HG03571 (cell line): ENCODE data around the gene CCDC126.
A peak's percentile ranks its signal among the peaks of the same experiment; 100 is the strongest.
"Not testable (repeated sequence)": the region's sequence is repeated elsewhere in the genome, so short reads cannot be mapped to it uniquely, and the experiment has no call there.

Experiments
- ATAC-seq: cut with Tn5 transposase; IDR thresholded peaks from one replicate; pipeline ENCODE4 v1.9.1; 2021; ENCODE audit not compliant: unreplicated experiment

CCDC126 gene, protein sequence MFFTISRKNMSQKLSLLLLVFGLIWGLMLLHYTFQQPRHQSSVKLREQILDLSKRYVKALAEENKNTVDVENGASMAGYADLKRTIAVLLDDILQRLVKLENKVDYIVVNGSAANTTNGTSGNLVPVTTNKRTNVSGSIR

DNA sequence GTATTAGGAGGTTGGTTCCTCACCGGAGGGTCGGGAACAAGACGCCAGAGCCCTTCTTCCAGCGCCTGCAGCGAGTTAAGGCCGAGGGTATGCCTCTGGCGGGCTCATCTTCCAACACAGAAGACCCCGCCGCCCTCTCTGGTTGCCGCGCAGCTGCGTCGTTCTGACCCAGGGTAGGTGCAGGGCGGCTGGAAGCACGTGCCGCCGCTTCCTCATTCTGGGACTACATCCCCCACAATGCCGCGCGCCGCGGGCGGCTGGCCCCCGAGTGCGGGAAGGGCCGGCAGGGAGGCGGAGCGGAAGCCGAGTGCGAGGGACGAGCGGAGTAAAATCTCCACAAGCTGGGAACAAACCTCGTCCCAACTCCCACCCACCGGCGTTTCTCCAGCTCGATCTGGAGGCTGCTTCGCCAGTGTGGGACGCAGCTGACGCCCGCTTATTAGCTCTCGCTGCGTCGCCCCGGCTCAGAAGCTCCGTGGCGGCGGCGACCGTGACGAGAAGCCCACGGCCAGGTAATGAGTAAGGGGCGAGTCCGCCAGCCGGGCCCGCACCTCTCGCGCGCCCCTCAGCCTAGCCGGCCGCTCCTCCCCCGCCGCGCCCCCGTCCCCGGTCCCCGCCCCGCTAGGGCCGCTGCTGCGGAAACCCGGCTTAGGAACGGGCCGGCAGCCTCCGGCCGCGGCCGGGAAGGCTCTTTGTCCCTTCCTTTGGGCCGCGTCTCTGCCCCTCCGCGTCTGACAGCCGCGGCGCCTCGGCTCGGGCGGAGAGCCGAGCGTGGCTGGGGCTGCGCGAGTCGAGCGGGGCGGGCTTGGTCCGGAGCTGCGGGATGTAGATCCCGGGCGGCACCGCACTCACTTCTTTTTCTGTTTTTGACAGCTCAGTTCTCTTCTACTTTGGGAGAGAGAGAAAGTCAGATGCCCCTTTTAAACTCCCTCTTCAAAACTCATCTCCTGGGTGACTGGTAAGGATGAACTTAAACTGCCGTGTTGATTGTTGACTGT is at the start of gene CCDC126:
Gene CCDC126, plus strand, starts transcription at position 289 of the 998 bp plus-strand sequence. CDS start 13,934 bp downstream, outside the sequence.
- peak; percentile 57 for ATAC-seq

DNA sequence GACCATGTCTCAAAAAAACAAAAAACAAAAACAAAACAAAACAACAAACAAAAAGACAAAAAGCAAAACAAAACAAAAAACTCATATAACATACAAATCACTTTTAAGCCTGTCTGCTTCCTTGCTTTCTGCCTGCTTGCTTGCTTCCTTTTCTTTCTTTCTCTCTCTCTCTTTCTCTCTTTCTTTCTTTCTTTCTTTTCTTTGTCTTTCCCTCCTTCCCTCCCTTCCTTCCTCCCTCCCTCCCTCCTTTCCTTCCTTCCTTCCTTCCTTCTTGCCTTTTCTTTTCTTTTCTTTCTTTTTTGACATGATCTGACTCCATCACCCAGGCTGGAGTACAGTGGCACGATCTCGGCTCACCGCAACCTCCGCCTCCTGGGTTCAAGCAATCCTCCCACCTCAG is 49.5 kb upstream of the CCDC126 start:
- ATAC-seq, result no peak

DNA sequence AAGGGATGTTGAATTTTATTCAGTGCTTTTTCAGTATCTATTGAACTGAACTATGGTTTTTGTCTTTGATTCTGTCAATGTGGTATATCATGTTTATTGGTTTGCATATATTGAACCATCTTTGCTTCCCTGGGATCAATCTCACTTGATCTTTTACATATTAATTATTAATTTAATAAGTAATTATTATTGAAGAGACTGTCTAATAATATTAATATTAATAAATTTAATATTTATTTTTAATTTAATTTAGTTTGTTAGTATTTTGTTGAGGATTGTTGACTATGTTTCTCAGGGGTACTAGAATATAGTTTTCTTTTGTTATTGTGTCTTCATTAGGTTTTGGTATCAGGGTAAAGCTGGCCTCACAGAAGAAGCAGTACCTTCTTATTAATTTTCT is 38.9 kb upstream of the CCDC126 start:
- ATAC-seq, result no peak

DNA sequence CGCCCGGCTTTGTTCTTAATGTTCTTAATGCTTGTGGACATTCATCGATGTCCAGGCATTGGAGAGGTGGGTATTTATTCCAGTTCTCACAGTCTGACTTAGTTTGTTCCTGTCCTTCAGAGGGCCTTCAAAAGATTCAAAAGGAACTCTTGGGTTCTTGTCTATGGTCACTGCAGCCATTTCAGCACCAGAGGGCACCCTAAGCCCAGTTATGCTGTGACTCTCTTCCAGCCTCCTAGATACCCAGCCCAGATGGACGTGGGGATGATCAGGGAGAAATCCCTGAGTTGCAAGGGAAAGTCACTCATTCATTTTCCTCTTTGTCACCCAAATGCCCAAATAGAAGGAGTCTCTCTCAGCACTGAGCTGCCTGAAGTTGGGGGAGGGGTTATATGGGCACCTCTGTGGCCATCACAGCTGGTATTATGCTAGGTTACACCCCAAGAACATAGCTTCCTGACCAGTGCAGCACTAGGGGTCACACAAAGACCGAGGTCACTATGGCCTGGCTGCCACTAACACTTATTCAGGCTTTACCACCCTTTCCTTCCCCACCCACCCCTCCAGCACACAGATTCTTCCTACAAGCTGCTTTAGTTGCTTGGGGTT is 26.5 kb upstream of the CCDC126 start:
- peak; percentile 71 for ATAC-seq

DNA sequence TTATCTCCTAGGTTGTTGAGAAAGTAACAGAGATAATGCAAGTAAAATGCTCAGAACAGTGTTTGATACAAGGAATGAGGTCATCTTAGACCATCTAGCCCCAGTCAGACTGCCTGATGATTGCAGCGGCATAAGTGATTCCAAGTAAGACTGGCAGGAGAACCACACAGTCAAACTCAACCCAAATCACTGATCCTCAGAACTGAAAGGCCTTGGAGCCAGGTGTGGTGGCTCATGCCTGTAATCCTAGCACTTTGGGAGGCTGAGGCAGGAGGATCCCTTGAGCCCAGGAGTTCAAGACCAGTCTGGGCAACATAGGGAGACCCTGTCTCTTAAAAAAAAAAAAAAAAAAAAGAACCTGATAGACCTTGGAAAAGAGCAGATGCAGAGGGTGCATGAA is 15.2 kb upstream of the CCDC126 start:
- not testable (repeated sequence) for ATAC-seq

DNA sequence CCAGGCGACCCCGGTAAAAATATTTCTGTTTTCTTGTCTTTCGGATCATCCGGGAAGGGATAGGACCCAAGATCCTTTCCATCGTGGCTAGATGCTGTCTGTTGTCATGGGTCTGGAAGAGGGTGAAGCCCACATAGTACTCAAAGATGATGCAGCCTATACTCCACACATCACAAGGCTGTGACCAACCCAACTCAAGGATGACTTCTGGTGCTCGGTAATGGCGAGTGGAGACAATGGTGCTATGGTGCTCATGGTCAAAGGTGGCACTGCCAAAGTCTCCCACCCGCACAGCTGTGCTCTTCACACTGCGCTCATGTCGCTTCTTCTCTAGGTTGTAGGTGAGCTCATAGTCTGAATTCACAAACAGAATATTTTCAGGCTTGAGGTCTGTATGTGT is 11.9 kb upstream of the CCDC126 start:
- ATAC-seq, result not testable (repeated sequence)

DNA sequence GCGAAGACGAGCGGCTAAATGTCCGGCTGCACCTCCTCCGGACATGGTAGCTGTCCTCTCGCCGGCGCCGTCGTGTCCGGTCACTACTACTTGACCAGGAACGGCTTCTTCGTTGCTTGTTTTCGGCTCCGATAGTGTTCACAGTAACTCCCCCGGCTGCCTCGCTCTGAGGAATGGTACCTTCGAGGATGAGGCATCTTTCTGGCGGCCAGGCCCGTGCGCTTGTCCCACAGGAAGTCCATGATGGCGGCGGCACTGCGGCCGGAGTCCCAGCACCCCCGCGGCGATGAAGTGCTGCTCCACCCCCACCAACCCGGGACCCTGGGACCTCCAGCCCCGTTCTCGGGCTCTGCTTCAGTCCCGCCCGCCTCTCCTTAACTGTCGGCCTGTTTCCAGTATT is 11.0 kb upstream of the CCDC126 start:
- no peak for ATAC-seq

DNA sequence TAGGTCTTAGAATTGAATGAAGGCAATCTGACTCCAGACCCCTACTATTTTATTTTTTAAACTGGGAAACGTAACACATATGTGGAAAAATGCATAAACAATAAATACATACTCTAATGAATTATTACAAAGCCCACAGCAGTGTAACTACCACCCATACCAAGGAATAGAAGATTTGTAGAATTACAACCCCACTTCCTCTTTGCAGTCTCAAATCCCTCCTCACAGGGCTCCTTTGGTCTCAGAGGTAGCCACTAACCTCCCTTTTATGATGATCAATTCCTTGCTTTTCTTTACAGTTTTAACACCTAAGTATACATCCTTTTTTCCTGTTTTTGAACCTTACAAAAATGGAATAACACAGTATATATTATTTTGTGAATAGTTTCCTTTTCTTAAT is 6.7 kb upstream of the CCDC126 start:
- no peak for ATAC-seq

DNA sequence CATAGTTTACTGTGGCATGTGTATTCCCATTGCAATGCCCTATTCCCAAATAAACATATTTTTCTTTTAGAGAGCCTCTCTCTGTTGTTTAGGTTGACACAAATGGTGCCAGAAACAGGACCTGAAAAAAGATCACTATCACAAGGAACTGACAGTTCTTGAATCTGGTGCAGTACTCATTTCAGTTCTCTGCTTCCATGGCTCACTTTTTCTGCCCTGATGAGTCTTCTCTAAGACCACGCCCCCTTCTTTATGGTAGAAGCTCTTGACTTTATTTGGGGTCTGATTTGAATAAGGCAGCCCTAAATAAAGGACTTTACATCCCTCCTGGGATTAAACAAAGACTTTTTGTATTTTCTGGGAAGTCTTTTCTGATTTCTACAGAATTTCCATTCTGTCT is 3.5 kb upstream of the CCDC126 start:
- ATAC-seq, result no peak

DNA sequence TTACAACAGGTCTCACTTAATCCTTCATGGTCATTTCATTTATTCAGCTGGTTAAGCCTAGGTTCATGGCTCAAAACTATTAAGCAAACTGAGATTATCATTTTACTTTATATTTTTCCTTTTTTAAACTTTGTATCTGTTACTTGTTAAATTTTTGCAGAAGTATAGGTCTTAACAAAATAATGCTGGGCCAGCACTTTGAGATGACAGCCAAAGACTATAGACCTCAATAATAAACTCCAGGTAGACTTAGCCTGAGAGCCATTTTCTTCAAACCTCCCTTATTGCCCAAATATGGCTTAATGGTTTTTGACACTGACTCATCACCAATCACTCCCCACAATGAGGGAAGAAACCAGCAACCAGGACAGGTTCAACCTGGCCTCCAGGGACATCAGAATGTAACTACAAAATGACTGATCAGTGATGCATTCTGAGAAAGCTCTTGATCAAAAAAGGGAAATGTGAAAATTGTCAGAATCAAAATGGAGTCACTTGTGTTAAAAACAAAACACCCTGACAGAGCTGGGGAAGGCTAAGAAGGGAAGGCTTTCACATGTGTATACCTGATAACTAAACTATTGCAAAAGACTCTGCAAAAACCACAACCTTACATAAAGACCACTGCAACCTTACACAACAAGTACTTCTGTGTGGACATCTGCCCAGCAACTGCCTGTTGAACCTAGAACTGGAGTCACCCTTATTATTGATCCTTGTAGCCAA is 2.1 kb upstream of the CCDC126 start:
- ATAC-seq, result peak; percentile 71

DNA sequence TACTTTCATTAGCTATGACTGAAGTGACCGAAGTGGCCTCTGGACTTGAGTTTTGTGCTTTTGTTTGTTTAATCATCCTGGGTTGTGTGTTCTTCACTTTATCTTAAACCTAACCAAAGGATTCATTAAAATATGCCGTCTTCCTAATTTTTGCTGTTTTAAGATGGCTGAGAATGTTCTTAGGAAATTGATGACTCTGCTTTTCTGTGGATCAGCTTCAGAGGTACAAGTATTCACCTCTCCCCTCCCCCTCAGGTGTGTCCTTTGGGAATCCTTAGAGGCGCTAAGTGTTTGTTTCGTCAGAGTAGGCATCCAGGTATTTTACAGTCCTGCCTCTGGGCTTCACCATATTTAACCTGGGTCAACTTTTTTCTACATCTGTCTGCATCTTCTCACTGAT is 1.1 kb downstream of the CCDC126 start:
- ATAC-seq, result no peak

DNA sequence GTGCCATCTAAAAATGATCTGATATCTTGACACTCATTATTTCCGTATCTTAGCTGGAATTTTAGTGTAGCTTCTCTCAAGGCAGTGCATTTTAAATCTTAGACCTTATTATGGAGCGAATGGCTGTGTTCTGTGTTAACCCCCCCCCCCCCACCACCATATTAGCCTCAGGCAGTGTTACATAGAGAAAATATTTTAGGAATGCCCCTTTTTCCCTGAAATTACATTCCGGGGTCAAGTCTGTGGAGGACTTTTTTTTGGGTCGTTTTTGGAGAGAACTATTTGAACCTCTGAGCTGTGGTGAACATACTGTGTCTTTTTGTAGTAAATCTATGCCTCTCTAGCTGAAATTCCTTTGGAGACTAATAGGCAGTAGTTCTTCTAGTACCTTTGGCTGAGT is 3.1 kb downstream of the CCDC126 start:
- no peak for ATAC-seq

DNA sequence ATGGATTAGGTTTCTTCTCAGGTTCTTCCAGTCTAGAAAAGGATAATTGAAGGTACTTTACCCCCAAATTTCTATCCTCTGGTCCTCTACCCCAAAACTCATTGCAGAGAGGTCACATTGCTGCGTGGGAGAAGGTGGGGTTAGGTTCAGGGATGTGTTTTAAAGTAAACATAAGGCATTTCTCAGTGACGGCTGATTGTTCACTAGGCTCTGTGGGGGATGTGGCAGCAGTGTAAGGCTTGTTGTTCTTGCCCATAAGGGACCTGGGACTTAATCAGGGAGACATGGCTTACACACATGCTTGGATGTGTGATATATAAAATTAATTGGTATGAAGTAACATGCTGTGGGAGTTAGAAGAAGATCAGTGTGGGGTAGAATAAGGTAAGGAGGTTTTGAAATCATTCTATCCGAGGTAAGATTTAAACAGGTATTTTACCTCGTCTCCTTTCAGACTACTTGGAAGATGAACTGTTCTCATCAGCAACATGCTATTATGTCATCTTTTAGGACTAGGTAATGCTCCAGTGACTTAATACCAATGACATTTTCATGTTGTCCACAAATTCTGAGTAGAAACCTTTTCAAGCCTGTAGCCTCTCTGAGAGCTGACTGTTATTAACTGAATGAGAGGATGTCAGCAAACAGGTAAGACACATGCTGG is 6.6 kb downstream of the CCDC126 start:
- no peak for ATAC-seq

DNA sequence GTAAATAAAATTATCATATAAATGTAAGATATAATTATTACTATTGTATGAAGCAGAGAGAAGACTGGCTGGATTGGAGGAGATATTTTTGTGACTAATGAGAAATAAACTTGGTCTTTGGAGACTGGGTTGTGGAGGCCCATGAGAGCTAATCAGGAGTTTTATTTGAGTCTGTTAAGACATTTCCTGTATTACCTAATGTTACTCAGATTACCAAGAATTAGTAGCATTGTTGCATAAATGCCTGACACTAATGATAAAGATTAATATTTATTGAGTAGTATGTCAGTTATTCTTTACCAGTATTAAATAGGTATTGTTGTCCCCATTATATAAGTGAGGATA is 7.1 kb downstream of the CCDC126 start:
- ATAC-seq, result no peak

DNA sequence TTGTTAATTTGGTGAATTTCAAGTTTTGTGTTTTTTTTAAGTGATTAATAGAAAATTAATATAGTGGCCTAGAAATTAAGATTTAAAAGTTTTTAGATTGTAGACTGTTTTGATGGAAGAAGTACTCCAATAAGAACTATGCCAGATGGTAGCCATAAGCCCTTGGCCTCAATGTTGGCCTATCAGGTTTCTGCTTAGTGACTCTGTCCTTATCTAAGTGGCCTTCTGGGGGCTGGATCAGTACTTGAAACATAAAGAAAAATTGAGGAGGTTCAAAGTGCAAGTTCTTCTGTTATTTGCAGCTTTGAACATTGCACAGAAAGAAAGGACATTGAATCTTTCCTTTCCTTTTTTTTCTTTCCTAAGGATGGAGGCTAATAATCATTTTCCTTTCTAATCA is 9.9 kb downstream of the CCDC126 start:
- ATAC-seq, result no peak

DNA sequence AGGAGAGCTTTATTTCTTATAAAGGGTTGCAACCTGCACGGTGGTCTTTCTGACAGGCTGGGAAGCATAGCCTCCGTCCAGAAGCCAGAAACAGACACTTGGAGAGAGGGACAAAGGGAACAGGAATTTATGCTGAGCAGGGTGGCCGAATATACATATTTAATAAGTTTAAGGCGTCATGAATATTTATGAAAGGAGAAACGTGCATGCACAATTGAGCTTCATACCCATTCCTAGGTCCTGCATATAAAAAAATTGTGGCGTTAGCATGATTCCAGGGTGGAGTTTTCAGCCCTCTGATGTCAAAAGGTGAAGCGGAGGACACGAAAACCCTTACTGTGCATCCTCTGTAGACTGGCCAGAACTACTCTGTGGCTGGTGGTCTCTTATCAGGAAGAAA is 10.7 kb downstream of the CCDC126 start:
- no peak for ATAC-seq

DNA sequence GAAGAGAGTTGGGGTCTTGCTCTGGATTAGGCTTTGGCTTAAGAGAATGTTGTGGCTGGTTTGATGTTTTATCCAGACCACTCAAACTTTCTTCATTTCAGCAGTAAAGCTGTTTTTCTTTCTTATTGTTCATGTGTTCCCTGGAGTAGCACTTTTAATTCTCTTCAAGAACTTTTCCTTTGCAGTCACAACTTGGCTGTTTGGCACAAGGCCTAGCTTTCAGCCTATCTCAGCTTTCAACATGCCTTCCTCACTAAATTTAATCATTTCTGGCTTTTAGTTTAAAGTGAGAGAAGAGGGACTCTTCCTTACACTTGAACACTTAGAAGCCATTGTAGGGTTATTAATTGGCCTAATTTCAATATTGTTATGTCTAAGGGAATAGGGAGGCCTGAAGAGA is 18.1 kb downstream of the CCDC126 start:
- no peak for ATAC-seq

DNA sequence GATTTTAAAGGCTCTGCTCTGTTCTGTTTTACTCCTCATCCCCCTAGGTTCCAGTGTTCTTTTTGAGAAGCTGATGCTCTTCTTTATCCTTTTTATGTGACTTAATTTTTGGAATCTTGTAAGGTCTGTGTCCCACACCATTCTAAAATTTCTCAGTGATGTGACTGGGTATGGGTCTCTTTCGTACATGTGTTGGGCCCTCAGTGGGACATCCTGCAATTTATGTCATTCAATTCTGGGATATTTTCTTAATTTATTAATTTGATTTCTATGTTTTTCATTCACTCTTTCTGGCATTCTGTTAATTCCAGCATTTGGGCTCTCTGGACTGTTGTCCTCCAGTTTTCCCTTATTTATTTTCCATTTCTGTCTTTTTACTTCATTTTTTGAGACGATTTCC is 19.4 kb downstream of the CCDC126 start:
- ATAC-seq, result no peak

DNA sequence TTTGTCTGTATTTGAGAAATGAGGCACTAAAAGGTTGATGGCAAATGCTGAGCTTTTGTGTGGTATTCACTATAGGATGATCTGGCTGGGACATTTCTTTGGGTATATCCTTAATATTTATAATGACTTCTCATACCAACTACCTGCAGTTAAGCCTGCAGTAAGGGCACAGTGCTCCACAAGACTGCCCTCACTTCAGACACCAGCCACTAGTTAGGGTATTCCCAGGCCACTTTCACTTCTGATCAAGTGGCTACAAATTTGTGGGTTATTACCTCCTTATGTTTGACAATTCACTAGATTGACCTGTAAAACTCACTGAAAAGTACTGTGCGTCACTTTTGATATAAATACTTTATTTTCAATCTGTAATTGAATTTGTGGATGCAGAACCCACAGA is 20.3 kb downstream of the CCDC126 start:
- no peak for ATAC-seq

DNA sequence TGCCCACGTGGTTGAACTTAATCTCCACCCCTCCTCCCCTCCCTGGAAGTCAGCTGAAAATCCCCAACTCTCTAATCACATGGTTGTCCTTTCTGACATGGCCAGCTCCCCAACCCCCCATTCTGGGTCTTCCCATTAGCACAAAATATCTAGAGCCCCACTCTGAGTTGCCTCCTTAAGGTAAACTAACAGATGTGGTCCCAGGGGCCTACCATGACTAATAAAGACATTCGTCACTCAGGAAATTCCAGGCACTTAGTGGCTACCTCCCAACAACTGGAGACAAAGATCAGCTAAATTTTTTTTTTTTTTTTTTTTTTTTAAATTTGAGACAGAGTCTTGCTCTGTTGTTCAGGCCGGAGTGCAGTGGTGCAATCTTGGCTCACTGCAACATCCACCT is 21.1 kb downstream of the CCDC126 start:
- no peak for ATAC-seq

DNA sequence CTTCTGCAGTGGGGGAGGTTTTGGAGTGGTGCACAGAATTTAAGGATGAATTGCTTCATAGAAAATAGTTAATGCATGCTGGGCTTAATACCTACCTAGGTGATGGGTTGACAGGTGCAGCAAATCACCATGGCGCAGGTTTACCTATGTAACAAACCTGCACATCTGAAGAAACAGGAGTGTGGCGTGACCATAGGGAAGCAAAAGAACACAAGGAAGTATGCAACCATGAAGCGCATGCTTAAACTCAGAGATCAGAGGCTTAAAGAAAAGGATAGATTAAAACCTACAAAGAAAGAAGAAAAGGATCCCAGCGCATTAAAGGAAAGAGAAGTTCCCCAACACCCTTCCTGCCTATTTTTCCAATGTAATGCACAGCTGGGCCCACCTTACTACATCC is 22.0 kb downstream of the CCDC126 start:
- no peak for ATAC-seq
